ENCODE results near the gene GFOD1.
"Not testable (repeated sequence)": the region's sequence is repeated elsewhere in the genome, so short reads cannot be mapped to it uniquely, and the experiment has no call there.

Gene GFOD1

GRCh38 chr6:13328076-13328874 lies 159.1 kb downstream of the GFOD1 start, which contains the start of gene TBC1D7:
TBC1D7 (minus strand) TSS chr6:13328537; CDS start chr6:13326898, 1,639 bp downstream.
- Histone ChIP-seq H3K9me3 (ENCODE audit: control insufficient read depth, low read depth, low read length) (no peaks in the 10 kb centered on the region), H3K27me3 (ENCODE audit: control insufficient read depth, insufficient read depth, low read length) (no peaks in the 10 kb centered on the region), H3K27ac (ENCODE audit: low read length) (peak within 1 kb of the TSS; percentile 91), H3K4me3 (ENCODE audit: low read length) (peak within 1 kb of the TSS; percentile 81), H3K4me1 (ENCODE audit: control insufficient read depth, low read depth, low read length) (peaks cover 10% of the 10 kb centered on the region), H3K9ac (ENCODE audit: low read length) (peak within 1 kb of the TSS; percentile 94), H3K36me3 (ENCODE audit: control insufficient read depth, low read depth, low read length) (peaks cover 16% of the 10 kb centered on the region)

- peak overlapping the region; percentile 58 for H3K27ac ChIP-seq (ENCODE audit: low read length)
- peak overlapping the region; percentile 94 for H3K9ac ChIP-seq (ENCODE audit: low read length)
- peak overlapping the region; percentile 81 for H3K4me3 ChIP-seq (ENCODE audit: low read length)
- H3K4me1 ChIP-seq (ENCODE audit: control insufficient read depth, low read depth, low read length) = peaks cover 10% of the 10 kb centered on the region
- H3K36me3 ChIP-seq (ENCODE audit: control insufficient read depth, low read depth, low read length) = peaks cover 18% of the 10 kb centered on the region
- H3K9me3 ChIP-seq (ENCODE audit: control insufficient read depth, low read depth, low read length) = no peaks in the 10 kb centered on the region
- no peaks in the 10 kb centered on the region for H3K27me3 ChIP-seq (ENCODE audit: control insufficient read depth, insufficient read depth, low read length)
Measured at GRCh38 chr6:13327691-13328075, 159.7 kb downstream of the GFOD1 start.

GRCh38 chr6:13326031-13326586 lies 161.3 kb downstream of the GFOD1 start:
- not testable (repeated sequence) for H3K4me3 ChIP-seq (ENCODE audit: low read length); H3K9me3 ChIP-seq (ENCODE audit: control insufficient read depth, low read depth, low read length); H3K27me3 ChIP-seq (ENCODE audit: control insufficient read depth, insufficient read depth, low read length); H3K27ac ChIP-seq (ENCODE audit: low read length)
- H3K36me3 ChIP-seq (ENCODE audit: control insufficient read depth, low read depth, low read length) = peaks cover 29% of the 10 kb centered on the region
- H3K9ac ChIP-seq (ENCODE audit: low read length) = peak overlapping the region; percentile 94
- H3K4me1 ChIP-seq (ENCODE audit: control insufficient read depth, low read depth, low read length) = peaks cover 10% of the 10 kb centered on the region

GRCh38 chr6:13319891-13320564 lies 167.4 kb downstream of the GFOD1 start:
- H3K27ac ChIP-seq (ENCODE audit: low read length) = no peak overlapping the region
- peaks cover 84% of the 10 kb centered on the region for H3K36me3 ChIP-seq (ENCODE audit: control insufficient read depth, low read depth, low read length)
- no peaks in the 10 kb centered on the region for H3K4me1 ChIP-seq (ENCODE audit: control insufficient read depth, low read depth, low read length)
- H3K9ac ChIP-seq (ENCODE audit: low read length) = no peak overlapping the region
- no peak overlapping the region for H3K4me3 ChIP-seq (ENCODE audit: low read length)
- H3K9me3 ChIP-seq (ENCODE audit: control insufficient read depth, low read depth, low read length) = no peaks in the 10 kb centered on the region
- H3K27me3 ChIP-seq (ENCODE audit: control insufficient read depth, insufficient read depth, low read length) = no peaks in the 10 kb centered on the region

- no peak overlapping the region for H3K4me3 ChIP-seq (ENCODE audit: low read length)
Measured at GRCh38 chr6:13318821-13319220, 168.6 kb downstream of the GFOD1 start.

GRCh38 chr6:13315896-13316295 lies 171.5 kb downstream of the GFOD1 start:
- H3K4me1 ChIP-seq (ENCODE audit: control insufficient read depth, low read depth, low read length) = no peaks in the 10 kb centered on the region
- H3K9me3 ChIP-seq (ENCODE audit: control insufficient read depth, low read depth, low read length) = no peaks in the 10 kb centered on the region
- H3K9ac ChIP-seq (ENCODE audit: low read length) = no peak overlapping the region
- H3K4me3 ChIP-seq (ENCODE audit: low read length) = no peak overlapping the region
- peaks cover 66% of the 10 kb centered on the region for H3K36me3 ChIP-seq (ENCODE audit: control insufficient read depth, low read depth, low read length)
- no peaks in the 10 kb centered on the region for H3K27me3 ChIP-seq (ENCODE audit: control insufficient read depth, insufficient read depth, low read length)
- H3K27ac ChIP-seq (ENCODE audit: low read length) = no peak overlapping the region

More at GRCh38 chr6:13318821-13319220, 168.6 kb downstream of the GFOD1 start:
- H3K27me3 ChIP-seq (ENCODE audit: control insufficient read depth, insufficient read depth, low read length) = no peaks in the 10 kb centered on the region
- H3K27ac ChIP-seq (ENCODE audit: low read length) = no peak overlapping the region
- H3K4me1 ChIP-seq (ENCODE audit: control insufficient read depth, low read depth, low read length) = no peaks in the 10 kb centered on the region
- no peaks in the 10 kb centered on the region for H3K9me3 ChIP-seq (ENCODE audit: control insufficient read depth, low read depth, low read length)
- no peak overlapping the region for H3K9ac ChIP-seq (ENCODE audit: low read length)
- H3K36me3 ChIP-seq (ENCODE audit: control insufficient read depth, low read depth, low read length) = peaks cover 80% of the 10 kb centered on the region

- Histone ChIP-seq H3K36me3 (ENCODE audit: control insufficient read depth, low read depth, low read length) (peaks cover 58% of the 10 kb centered on the region), H3K4me1 (ENCODE audit: control insufficient read depth, low read depth, low read length) (no peaks in the 10 kb centered on the region), H3K9ac (ENCODE audit: low read length) (no peak overlapping the region)
Measured at GRCh38 chr6:13314806-13315205, 172.6 kb downstream of the GFOD1 start.

GRCh38 chr6:13311155-13311554 lies 176.2 kb downstream of the GFOD1 start:
- Histone ChIP-seq H3K4me3 (ENCODE audit: low read length) (no peak overlapping the region), H3K9me3 (ENCODE audit: control insufficient read depth, low read depth, low read length) (no peaks in the 10 kb centered on the region), H3K4me1 (ENCODE audit: control insufficient read depth, low read depth, low read length) (no peaks in the 10 kb centered on the region), H3K36me3 (ENCODE audit: control insufficient read depth, low read depth, low read length) (peaks cover 52% of the 10 kb centered on the region), H3K27ac (ENCODE audit: low read length) (no peak overlapping the region), H3K27me3 (ENCODE audit: control insufficient read depth, insufficient read depth, low read length) (no peaks in the 10 kb centered on the region), H3K9ac (ENCODE audit: low read length) (no peak overlapping the region)

More at GRCh38 chr6:13314806-13315205, 172.6 kb downstream of the GFOD1 start:
- no peak overlapping the region for H3K27ac ChIP-seq (ENCODE audit: low read length)
- no peaks in the 10 kb centered on the region for H3K9me3 ChIP-seq (ENCODE audit: control insufficient read depth, low read depth, low read length)
- H3K4me3 ChIP-seq (ENCODE audit: low read length) = no peak overlapping the region
- H3K27me3 ChIP-seq (ENCODE audit: control insufficient read depth, insufficient read depth, low read length) = no peaks in the 10 kb centered on the region

GRCh38 chr6:13308332-13308731 lies 179.1 kb downstream of the GFOD1 start:
- H3K9me3 ChIP-seq (ENCODE audit: control insufficient read depth, low read depth, low read length) = no peaks in the 10 kb centered on the region
- no peaks in the 10 kb centered on the region for H3K27me3 ChIP-seq (ENCODE audit: control insufficient read depth, insufficient read depth, low read length)
- no peak overlapping the region for H3K9ac ChIP-seq (ENCODE audit: low read length)
- no peaks in the 10 kb centered on the region for H3K4me1 ChIP-seq (ENCODE audit: control insufficient read depth, low read depth, low read length)
- no peak overlapping the region for H3K4me3 ChIP-seq (ENCODE audit: low read length)
- peaks cover 52% of the 10 kb centered on the region for H3K36me3 ChIP-seq (ENCODE audit: control insufficient read depth, low read depth, low read length)
- no peak overlapping the region for H3K27ac ChIP-seq (ENCODE audit: low read length)
